Lung (tissue), 12 donors: ENCODE measurements around the gene GFOD2. TPM values are rescaled to one million over a fixed set of nuclear protein-coding genes. Genes with fewer than 3 reads are reported as not detected.
A peak's percentile ranks its signal among the peaks of the same experiment; 100 is the strongest.

ENCODE experiments used
- ATAC-seq: fragments of 200-7000 bp; cut with Tn5 transposase; one replicate; pipeline ENCODE4 v1.9.1; 2020; ENCODE audit warnings: moderate number of reproducible peaks; ENCODE audit not compliant: insufficient read depth, low FRiP score
- DNase-seq, 3 donors: peaks; one replicate each; pipeline ENCODE4 v3.0.0-alpha.2; 2013 to 2017
- H3K27ac ChIP-seq, 2 donors: one replicate each; pipeline ENCODE4 v1.5.1; 2013; ENCODE audit warnings: mild to moderate bottlenecking in 2 of 2, moderate library complexity in 2 of 2, control low read depth in 1 of 2, inconsistent platforms in 1 of 2, low read depth in 1 of 2, low read length in 1 of 2
- H3K27me3 ChIP-seq, 3 donors: one replicate each; pipeline ENCODE4 v1.5.1; 2013; ENCODE audit warnings: low read length in 2 of 3; ENCODE audit not compliant: control insufficient read depth in 3 of 3, insufficient read depth in 3 of 3
- H3K36me3 ChIP-seq, 4 donors: one replicate each; pipeline ENCODE4 v1.5.1; 2013; ENCODE audit warnings: low read length in 4 of 4, mild to moderate bottlenecking in 1 of 4, moderate library complexity in 1 of 4; ENCODE audit not compliant: control insufficient read depth in 4 of 4, insufficient read depth in 4 of 4
- H3K4me1 ChIP-seq, 5 donors: one replicate each; pipeline ENCODE4 v1.5.1; 2013; ENCODE audit warnings: low read length in 5 of 5, mild to moderate bottlenecking in 2 of 5, moderate library complexity in 1 of 5; ENCODE audit not compliant: control insufficient read depth in 5 of 5, insufficient read depth in 5 of 5
- H3K4me3 ChIP-seq: one replicate; pipeline ENCODE4 v1.5.1; 2013; ENCODE audit warnings: mild to moderate bottlenecking, control low read depth, moderate library complexity
- H3K9ac ChIP-seq, 2 donors: one replicate each; pipeline ENCODE4 v1.5.1; 2013; ENCODE audit warnings: low read length in 2 of 2, control low read depth in 1 of 2; ENCODE audit not compliant: insufficient read depth in 1 of 2
- H3K9me3 ChIP-seq, 4 donors: one replicate each; pipeline ENCODE4 v1.5.1; 2013; ENCODE audit warnings: low read length in 3 of 4, mild to moderate bottlenecking in 1 of 4, moderate library complexity in 1 of 4; ENCODE audit not compliant: control insufficient read depth in 4 of 4, insufficient read depth in 3 of 4
- CTCF ChIP-seq: IDR thresholded peaks from 2 replicates; pipeline ENCODE4 v1.5.1; 2012; ENCODE audit warnings: mild to moderate bottlenecking; ENCODE audit errors: control extremely low read depth, extremely low read depth
- WGBS, 2 donors: extraction: QIAGEN DNeasy Blood & Tissue Kit; methylation state at CpG; one replicate each; pipeline ENCODE4 v1.1.7; 2013; 5-methylcytosine and 5-hydroxymethylcytosine counted together
- polyA plus RNA-seq, 2 donors: library from polyadenylated mRNA; stranded (reverse); fragments of 200-250 nt; gene quantifications; one replicate each; pipeline ENCODE4 v1.2.1, GENCODE V29; 2013
- total RNA-seq, 2 donors: library from RNA; depleted of rRNA in 1 of 2; stranded (reverse); fragments of >200 nt in 1 of 2; gene quantifications; one replicate each; pipeline ENCODE4 v1.2.1, GENCODE V29; 2014 to 2021
- donor health status: control.
- donor health status: control.
- donor health status: Bipolar disorder and iron deficiency.
- donor health status: healthy.
- donor health status: DM: yes; HTN: yes; CAD: no.

Gene GFOD2
- total and polyA plus RNA-seq, 4 donors: 10.1 to 26.3 (median 16.1) TPM

GRCh38 chr16:67723151-67723910 lies 4.2 kb upstream of the GFOD2 start:
- DNase-seq: no peak
- Histone ChIP-seq H3K9me3 (no peaks in the 10 kb centered on the region), H3K9ac (no peak overlapping the region), H3K36me3 (peaks cover 0 to 35% (median 20%) of the 10 kb centered on the region in 4 donors), H3K27ac (no peak overlapping the region), H3K27me3 (no peaks in the 10 kb centered on the region), H3K4me1 (peaks cover 0 to 15% (median 2%) of the 10 kb centered on the region in 5 donors), H3K4me3 (no peak overlapping the region)
- ATAC-seq: no peak
- 95 to 96% methylated on average over 5 of the region's 5 CpGs for WGBS, 2 donors
- no peak for TF ChIP-seq CTCF

GRCh38 chr16:67720236-67720635 lies 1.1 kb upstream of the GFOD2 start:
- Histone ChIP-seq H3K9ac (peak overlapping the region; percentile 37 to 90), H3K4me3 (no peak overlapping the region), H3K27ac (peak overlapping the region; percentile 94 to 95), H3K27me3 (no peaks in the 10 kb centered on the region), H3K9me3 (no peaks in the 10 kb centered on the region), H3K4me1 (peaks cover 0 to 23% (median 7%) of the 10 kb centered on the region in 5 donors), H3K36me3 (peaks cover 0 to 12% (median 3%) of the 10 kb centered on the region in 4 donors)
- no peak for DNase-seq
- no peak for ATAC-seq
- WGBS, 2 donors: 30 to 40% methylated on average over 1 of the region's 1 CpG
- TF ChIP-seq CTCF: no peak

- ATAC-seq (no peak), DNase-seq (peak; percentile 24 to 54 (median 50))
Measured at GRCh38 chr16:67719778-67720144, 645 bp upstream of the GFOD2 start.

More at GRCh38 chr16:67719778-67720144, 645 bp upstream of the GFOD2 start:
- Histone ChIP-seq H3K4me3 (peak overlapping the region; percentile 72), H3K4me1 (peaks cover 0 to 23% (median 7%) of the 10 kb centered on the region in 5 donors), H3K27ac (peak overlapping the region; percentile 94 to 95), H3K9me3 (no peaks in the 10 kb centered on the region), H3K9ac (peak overlapping the region; percentile 37 to 90), H3K36me3 (peaks cover 0 to 10% (median 2%) of the 10 kb centered on the region in 4 donors), H3K27me3 (no peaks in the 10 kb centered on the region)
- TF ChIP-seq CTCF: no peak
- 3% methylated on average over 5 of the region's 5 CpGs for WGBS, 2 donors
